SJCRH30 (cell line): Measurements from ENCODE around the gene SCIN. TPM values are rescaled to one million over a fixed set of nuclear protein-coding genes. Genes with fewer than 3 reads are reported as not detected.
A peak's percentile ranks its signal among the peaks of the same experiment; 100 is the strongest.
"Not testable (repeated sequence)": the region's sequence is repeated elsewhere in the genome, so short reads cannot be mapped to it uniquely, and the experiment has no call there.

Experiments
- DNase-seq, 2 experiments: peaks; one replicate each; pipeline ENCODE4 v3.0.0-alpha.2; 2015 to 2020
- H3K27ac ChIP-seq: fragments of 250-450 bp; sonication (Bioruptor Pico); 2 replicates; pipeline ENCODE4 v1.5.1; 2020; ENCODE audit warnings: mild to moderate bottlenecking, moderate library complexity
- H3K27me3 ChIP-seq: fragments of 250-450 bp; sonication (Bioruptor Pico); 2 replicates; pipeline ENCODE4 v1.5.1; 2020; ENCODE audit warnings: mild to moderate bottlenecking, moderate library complexity
- H3K36me3 ChIP-seq: fragments of 250-450 bp; sonication (Bioruptor Pico); 2 replicates; pipeline ENCODE4 v1.5.1; 2020; ENCODE audit warnings: mild to moderate bottlenecking, moderate library complexity
- H3K4me1 ChIP-seq: fragments of 250-450 bp; sonication (Bioruptor Pico); 2 replicates; pipeline ENCODE4 v1.5.1; 2020; ENCODE audit warnings: mild to moderate bottlenecking, moderate library complexity
- H3K4me3 ChIP-seq: fragments of 250-450 bp; sonication (Bioruptor Pico); 2 replicates; pipeline ENCODE4 v1.5.1; 2020; ENCODE audit warnings: mild to moderate bottlenecking, moderate library complexity
- H3K9me3 ChIP-seq: fragments of 250-450 bp; sonication (Bioruptor Pico); replicated peaks from 2 replicates; pipeline ENCODE4 v1.5.1; 2020; ENCODE audit warnings: mild to moderate bottlenecking, moderate library complexity
- total RNA-seq: library from RNA; depleted of rRNA; stranded (reverse); fragments of >200 nt; shearing (Covaris generic); gene quantifications from 2 replicates; pipeline ENCODE4 v1.2.3, GENCODE V29; 2014

The SCIN gene
- total RNA-seq, 1 experiment from 2014 or later, result not detected

DNA sequence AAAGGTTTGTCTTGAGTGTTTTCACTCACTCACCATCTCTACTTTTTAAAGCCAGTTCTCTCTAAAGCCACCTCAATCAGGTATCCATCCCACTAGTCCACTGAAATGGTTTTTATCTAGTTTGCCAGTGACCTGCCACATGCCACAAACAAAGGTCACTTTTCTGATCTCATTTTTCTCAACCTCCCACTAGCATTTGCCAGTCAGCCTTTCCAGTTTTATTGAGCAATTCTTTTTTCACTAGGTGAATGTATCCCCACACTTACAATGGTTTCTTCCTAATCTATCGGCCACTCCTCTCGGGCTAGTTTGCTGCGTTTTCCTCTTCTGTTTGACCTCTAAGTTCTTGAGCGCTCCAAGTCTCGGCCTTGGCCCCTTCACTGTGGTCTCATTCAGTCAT is 72.0 kb downstream of the SCIN start:
- Histone ChIP-seq H3K4me3 (no peak overlapping the region), H3K4me1 (peaks cover 21% of the 10 kb centered on the region), H3K36me3 (no peaks in the 10 kb centered on the region), H3K27ac (no peak overlapping the region), H3K9me3 (no peaks in the 10 kb centered on the region), H3K27me3 (no peaks in the 10 kb centered on the region)
- no peak for DNase-seq

DNA sequence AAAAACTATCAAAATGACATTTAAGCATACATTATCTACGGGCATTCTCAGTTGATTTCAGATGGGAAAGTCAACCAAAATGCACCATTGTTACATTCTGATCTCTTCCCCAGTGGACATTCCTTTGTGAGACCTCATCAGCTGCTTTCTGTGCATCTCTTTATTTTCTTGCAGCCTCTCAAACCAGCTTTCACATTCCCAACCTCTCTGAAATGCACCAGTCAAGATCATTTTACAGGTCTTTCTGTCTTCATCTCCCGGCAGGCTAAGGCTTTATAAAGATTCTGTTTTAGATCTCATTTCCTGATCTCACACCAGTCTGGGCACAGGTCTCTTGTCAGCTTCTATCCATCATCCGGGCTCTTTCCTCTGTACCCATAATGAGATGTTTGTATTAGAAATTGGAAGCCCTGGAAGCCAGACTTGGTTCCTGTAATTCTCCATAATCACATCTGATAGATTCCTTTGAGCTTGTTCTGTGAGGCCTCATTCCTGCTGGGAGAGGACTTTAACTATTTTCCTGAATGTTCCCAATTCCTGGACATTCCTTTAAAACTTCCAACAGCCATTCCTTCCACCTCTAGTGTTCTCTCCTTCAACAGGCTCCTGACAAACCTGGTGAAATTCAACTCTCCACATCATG is 72.6 kb downstream of the SCIN start:
- peaks cover 23% of the 10 kb centered on the region for H3K4me1 ChIP-seq

DNA sequence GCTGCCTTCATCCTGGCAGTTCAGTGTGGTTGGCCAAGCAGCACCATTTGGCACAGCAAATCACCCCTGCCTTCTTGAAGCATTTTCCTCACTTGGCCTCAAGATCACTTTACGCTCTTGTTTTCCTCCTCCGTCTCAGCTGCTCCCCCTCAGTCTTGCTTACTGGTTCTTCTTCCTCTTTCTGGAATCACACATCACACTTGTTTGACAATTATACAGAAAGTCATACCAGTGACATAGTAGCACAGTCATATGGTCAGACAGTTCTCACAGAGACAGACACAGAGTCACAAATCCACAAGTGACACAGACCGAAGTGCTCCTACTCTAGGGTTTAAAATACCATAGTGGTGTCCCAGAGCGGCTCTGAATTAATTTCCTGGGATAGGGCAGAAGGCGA is 73.1 kb downstream of the SCIN start:
- H3K4me3 ChIP-seq, result no peak overlapping the region
- H3K27me3 ChIP-seq, result no peaks in the 10 kb centered on the region
- no peaks in the 10 kb centered on the region for H3K36me3 ChIP-seq
- no peak overlapping the region for H3K27ac ChIP-seq
- no peak for DNase-seq
- H3K4me1 ChIP-seq, result peaks cover 23% of the 10 kb centered on the region
- no peaks in the 10 kb centered on the region for H3K9me3 ChIP-seq

More for the DNA sequence above, 72.6 kb downstream of the SCIN start:
- Histone ChIP-seq H3K9me3 (no peaks in the 10 kb centered on the region), H3K27me3 (no peaks in the 10 kb centered on the region), H3K4me3 (no peak overlapping the region), H3K36me3 (no peaks in the 10 kb centered on the region), H3K27ac (no peak overlapping the region)
- no peak for DNase-seq

DNA sequence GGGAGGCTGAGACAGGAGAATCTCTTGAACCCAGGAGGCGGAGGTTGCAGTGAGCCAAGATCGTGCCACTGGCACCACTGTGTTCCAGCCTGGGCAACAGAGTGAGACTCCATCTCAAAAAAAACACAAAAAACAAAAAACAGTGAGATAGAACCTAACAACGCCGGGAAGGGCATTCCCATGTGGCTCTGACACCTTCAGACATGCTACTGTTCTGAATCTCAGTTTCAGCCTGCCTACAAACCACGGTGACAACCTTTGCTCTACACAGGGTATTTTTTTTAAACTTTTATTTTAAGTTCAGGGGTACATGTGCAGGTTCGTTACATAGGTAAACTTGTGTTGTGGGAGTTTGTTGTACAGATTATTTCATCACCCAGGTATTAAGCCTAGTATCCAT is 74.7 kb downstream of the SCIN start:
- peaks cover 23% of the 10 kb centered on the region for H3K4me1 ChIP-seq
- not testable (repeated sequence) for DNase-seq, H3K9me3 ChIP-seq, H3K27me3 ChIP-seq, H3K4me3 ChIP-seq, H3K36me3 ChIP-seq
- H3K27ac ChIP-seq, result peak overlapping the region; percentile 52; the same call in 1 of the 2 replicates

DNA sequence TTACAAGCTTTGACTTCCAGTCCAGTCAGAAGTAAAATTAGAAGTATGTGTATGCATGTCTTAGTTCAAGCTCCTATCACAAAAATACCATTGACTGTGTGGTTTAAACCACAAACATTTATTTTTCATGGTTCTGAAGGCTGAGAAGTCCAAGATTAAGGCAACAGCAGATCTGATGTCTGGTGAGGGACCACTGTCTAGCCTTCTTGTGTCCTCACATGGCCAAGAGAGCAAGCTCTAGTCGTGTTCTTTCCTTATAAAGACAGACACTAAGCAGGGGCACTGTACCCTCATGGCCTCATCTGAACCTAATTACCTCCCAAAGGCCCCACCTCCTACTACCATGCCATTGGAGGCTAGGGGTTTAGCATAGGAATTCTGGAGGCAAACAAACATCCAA is 75.6 kb downstream of the SCIN start:
- no peak overlapping the region for H3K4me3 ChIP-seq
- H3K4me1 ChIP-seq, result peaks cover 23% of the 10 kb centered on the region
- H3K27ac ChIP-seq, result peak overlapping the region; percentile 52
- H3K9me3 ChIP-seq, result no peaks in the 10 kb centered on the region
- H3K36me3 ChIP-seq, result no peaks in the 10 kb centered on the region
- peak; percentile 50 to 58 for DNase-seq
- H3K27me3 ChIP-seq, result no peaks in the 10 kb centered on the region

DNA sequence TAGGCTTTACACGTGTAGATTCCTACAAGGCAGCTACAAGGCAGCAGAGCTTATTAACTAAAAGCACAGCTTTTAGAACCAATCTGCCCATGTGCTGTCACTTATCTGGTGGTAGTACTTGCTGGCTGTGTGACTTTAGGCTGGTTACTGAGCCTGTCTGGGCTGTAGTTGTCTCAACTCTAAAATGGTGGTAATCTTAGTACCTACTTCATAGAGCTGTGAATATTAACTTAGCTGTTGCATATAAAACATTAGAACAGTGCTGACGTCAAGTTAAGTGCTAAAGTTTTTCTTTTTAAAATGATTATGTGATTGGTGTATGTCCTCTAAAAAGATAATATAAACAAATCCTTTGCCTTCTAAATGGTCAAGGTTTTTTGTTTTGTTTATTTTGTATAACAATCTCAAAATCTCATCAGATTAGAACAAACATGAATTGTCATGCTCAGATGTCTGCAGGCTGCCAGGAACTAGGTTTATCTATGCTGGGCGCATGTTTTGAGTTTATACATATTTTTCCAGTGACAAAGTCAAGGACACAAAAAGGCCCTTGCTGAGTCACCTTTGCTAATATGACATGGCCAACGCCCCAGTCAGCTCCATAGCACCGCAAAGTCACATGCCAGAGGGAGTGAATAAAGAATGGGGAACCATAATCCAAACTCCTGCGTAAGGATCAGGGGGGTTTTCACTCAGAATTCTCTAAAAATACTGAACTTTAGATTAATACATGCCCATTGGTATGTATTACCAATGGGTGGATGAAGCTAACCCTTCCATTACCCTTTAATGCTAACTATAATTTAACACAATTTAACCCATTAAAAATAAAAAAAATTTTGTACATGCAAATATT is 77.1 kb downstream of the SCIN start:
- H3K27me3 ChIP-seq, result no peaks in the 10 kb centered on the region

DNA sequence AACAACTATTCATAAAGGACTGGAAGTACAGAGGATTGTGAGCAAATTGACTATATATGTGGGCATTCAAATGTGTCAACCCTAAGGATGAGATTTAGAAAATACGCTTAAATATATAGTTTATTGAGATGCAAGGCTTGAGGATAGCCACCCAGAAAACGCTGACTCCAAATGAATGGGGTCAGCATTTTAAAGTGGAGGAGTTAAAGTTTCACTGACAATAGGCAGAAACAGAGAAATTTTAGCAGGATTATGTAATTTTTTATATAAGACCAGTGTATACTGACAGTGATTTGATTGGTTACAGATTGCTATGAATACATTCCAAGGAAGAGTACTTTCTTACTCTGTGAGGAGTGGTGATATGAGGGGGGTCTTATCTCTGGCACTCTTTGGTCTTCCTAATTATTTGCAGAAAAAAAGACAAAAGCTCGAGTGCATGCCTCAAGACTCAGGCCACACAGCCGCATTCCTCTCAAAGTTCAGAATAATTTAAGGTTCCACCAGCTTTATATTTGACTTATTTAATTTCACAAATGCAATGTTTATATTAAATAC is 78.3 kb downstream of the SCIN start:
- Histone ChIP-seq H3K27me3 (no peaks in the 10 kb centered on the region), H3K36me3 (no peaks in the 10 kb centered on the region), H3K27ac (no peak overlapping the region), H3K4me1 (peaks cover 27% of the 10 kb centered on the region), H3K9me3 (no peaks in the 10 kb centered on the region), H3K4me3 (no peak overlapping the region)
- no peak for DNase-seq

More for the DNA sequence above, 77.1 kb downstream of the SCIN start:
- DNase-seq, result peak in 1 of 2 experiments; percentile 41
- no peak overlapping the region for H3K4me3 ChIP-seq
- no peaks in the 10 kb centered on the region for H3K9me3 ChIP-seq
- peaks cover 23% of the 10 kb centered on the region for H3K4me1 ChIP-seq
- peak overlapping the region; percentile 52 for H3K27ac ChIP-seq
- no peaks in the 10 kb centered on the region for H3K36me3 ChIP-seq

DNA sequence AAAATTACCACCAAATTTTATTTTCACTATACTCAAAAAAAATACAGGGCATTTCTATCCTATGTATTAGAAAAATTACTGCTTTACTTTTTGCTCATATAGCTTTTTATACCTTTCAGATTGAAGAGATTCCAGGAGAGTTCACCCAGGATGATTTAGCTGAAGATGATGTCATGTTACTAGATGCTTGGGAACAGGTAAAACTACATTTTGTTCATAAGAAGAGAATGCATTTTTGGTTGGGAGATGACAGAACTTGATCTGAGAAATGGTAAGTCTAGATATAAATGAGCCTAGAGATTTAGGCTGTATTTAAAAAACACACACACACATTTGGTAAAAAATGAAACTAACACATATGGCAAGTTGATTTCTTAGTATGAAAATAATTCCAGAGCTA is 78.8 kb downstream of the SCIN start:
- no peaks in the 10 kb centered on the region for H3K36me3 ChIP-seq
- no peaks in the 10 kb centered on the region for H3K9me3 ChIP-seq
- no peak overlapping the region for H3K4me3 ChIP-seq
- DNase-seq, result no peak
- H3K27ac ChIP-seq, result no peak overlapping the region
- no peaks in the 10 kb centered on the region for H3K27me3 ChIP-seq
- H3K4me1 ChIP-seq, result peaks cover 28% of the 10 kb centered on the region

DNA sequence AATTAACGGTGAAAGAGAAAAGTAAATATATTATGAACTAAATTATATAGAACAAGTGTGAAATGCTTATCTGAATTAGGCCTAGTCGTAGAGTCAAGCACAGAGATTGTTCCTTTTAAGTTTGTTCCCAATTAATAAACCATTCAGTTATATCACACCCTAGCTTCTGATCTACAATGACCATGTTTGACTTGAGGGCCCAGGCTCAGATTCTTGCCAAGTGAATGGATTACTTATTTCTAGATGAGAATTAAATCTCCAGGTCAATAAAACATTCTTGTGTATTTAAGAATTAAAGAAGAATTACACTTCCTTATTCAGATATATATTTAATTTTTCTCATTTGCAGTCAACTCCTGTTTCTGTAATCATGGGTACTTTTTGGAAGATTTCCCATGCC is 79.6 kb downstream of the SCIN start:
- no peaks in the 10 kb centered on the region for H3K36me3 ChIP-seq
- peaks cover 28% of the 10 kb centered on the region for H3K4me1 ChIP-seq

DNA sequence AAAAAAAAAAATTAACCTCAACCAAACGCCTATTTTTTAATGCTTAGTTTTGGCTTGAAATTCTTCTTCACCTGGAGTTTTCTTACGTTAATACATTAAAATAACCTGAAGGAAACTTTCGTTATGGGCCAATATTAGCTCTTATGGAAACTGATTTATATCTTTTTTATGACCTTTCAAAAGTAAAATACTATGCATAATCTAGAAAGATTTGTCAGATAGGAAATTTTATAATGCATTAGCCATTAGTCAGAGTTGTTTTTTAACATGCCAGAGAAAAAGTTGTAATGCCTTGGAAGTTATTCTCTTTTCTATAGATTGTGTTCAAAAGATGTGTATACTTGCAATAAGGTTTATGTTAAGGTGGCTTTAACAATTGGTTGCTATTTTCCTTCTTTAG is 82.6 kb downstream of the SCIN start:
- no peak overlapping the region for H3K4me3 ChIP-seq
- H3K27me3 ChIP-seq, result no peaks in the 10 kb centered on the region
- no peaks in the 10 kb centered on the region for H3K36me3 ChIP-seq
- no peak overlapping the region for H3K27ac ChIP-seq
- no peak for DNase-seq
- H3K4me1 ChIP-seq, result 0 out of 2 replicates have a peak, but pooled peaks cover 5% of the 10 kb centered on the region
- no peaks in the 10 kb centered on the region for H3K9me3 ChIP-seq

More for the DNA sequence above, 79.6 kb downstream of the SCIN start:
- no peak overlapping the region for H3K27ac ChIP-seq
- H3K4me3 ChIP-seq, result no peak overlapping the region
- no peaks in the 10 kb centered on the region for H3K9me3 ChIP-seq
- H3K27me3 ChIP-seq, result no peaks in the 10 kb centered on the region
- no peak for DNase-seq

DNA sequence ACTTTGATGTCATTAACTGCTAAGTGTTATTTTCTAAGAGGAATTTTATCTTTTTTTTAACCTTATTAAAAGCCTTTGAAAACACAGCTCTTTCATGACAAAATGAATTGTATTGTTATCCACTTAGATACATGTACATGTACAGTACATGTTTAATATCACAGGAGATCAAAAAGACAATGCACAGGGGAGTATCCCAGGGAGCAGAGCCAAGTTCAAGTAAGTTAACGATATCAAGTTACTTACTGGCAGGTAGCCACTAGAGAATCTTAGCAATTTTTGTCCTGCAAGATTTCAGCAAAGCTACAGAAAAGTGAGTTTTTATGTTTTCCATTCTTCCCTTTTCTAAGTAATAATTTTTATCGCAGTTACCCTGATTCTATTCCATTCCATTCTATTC is 83.0 kb downstream of the SCIN start:
- no peaks in the 10 kb centered on the region for H3K36me3 ChIP-seq
- no peak for DNase-seq
- H3K9me3 ChIP-seq, result no peaks in the 10 kb centered on the region
- H3K27me3 ChIP-seq, result no peaks in the 10 kb centered on the region
- H3K4me3 ChIP-seq, result no peak overlapping the region
- H3K27ac ChIP-seq, result no peak overlapping the region
- 0 out of 2 replicates have a peak, but pooled peaks cover 5% of the 10 kb centered on the region for H3K4me1 ChIP-seq

DNA sequence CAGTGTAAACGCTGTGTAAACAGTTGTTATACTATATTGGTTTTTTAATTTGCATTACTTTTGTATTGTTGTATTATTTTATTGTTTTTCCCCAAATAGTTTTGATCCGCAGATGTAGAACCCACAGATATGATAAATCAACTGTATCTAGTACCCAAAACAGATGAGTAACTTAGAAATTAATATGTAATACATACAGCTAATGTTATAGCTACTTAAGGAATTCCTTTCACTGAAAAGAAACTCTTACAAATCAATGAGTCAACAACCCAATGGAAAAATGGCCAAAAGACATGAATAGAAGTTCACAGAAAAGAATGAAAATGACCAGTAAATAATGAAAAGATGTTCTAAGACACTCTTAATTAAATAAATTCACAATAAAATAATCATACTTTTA is 84.6 kb downstream of the SCIN start:
- peaks cover 12% of the 10 kb centered on the region for H3K4me1 ChIP-seq
- H3K4me3 ChIP-seq, result no peak overlapping the region
- H3K27ac ChIP-seq, result no peak overlapping the region
- no peaks in the 10 kb centered on the region for H3K36me3 ChIP-seq
- no peak for DNase-seq
- no peaks in the 10 kb centered on the region for H3K9me3 ChIP-seq
- H3K27me3 ChIP-seq, result no peaks in the 10 kb centered on the region

DNA sequence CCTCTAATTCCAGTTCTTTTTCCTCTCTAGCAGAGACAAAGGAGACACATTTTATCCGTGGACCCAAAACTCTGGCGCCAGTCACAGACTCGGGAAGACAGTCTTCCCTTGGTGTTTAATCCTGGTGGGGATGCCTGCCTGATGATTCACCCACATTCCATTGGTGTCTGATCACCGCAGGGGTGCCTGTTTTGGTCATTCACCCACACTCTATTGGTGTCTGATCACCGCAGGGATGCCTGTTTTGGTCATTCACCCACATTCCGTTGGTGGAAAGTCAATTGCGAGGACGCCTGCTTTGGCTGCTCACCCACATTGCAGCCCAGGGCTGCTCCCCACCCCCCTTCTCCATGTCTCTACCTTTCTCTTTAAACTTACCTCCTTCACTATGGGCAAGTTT is 89.9 kb downstream of the SCIN start:
- H3K9me3 ChIP-seq, H3K4me3 ChIP-seq, H3K36me3 ChIP-seq, H3K27me3 ChIP-seq: not testable (repeated sequence)
- Histone ChIP-seq H3K27ac (peak overlapping the region; percentile 86), H3K4me1 (peaks cover 22% of the 10 kb centered on the region)
- DNase-seq, result peak; percentile 85 to 91

DNA sequence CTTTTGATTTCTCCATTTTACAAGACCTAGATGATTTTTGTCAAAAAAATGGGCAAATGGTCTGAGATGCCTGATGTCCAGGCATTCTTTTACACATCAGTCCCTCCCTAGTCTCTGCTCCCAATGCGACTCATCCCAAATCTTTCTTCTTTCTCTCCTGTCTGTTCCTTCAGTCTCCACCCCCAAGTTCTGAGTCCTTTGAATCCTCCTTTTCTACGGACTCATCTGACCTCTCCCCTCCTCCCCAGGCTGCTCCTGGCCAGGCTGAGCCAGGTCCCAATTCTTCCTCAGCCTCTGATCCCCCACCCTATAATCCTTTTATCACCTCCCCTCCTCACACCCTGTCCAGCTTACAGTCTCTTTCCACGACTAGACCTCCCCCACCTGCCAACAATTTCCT is 90.5 kb downstream of the SCIN start:
- H3K27ac ChIP-seq, result peak overlapping the region; percentile 86
- not testable (repeated sequence) for H3K27me3 ChIP-seq, H3K4me3 ChIP-seq, H3K36me3 ChIP-seq, DNase-seq, H3K9me3 ChIP-seq
- peaks cover 22% of the 10 kb centered on the region for H3K4me1 ChIP-seq

DNA sequence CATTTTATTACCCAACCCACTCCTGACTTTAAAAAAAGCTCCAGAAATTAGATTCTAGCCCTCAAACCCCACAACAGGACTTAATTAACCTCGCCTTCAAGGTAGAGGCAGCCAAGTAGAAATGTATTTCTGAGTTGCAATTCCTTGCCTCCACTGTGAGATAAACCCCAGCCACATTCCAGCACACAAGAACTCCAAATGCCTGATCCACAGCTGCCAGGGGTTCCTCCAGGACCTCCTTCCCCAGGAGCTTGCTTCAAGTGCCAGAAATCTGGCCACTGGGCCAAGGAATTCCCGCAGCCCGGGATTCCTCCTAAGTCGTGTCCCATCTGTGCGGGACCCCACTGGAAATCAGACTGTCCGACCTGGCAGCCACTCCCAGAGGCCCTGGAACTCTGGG is 91.1 kb downstream of the SCIN start:
- Histone ChIP-seq H3K9me3 (peaks cover 9% of the 10 kb centered on the region; the same call in 1 of the 2 replicates), H3K36me3 (no peaks in the 10 kb centered on the region), H3K27ac (peak overlapping the region; percentile 86), H3K4me3 (no peak overlapping the region), H3K27me3 (no peaks in the 10 kb centered on the region), H3K4me1 (peaks cover 22% of the 10 kb centered on the region)
- no peak for DNase-seq
